ENCODE results near the gene RWDD4.

The RWDD4 gene

DNA sequence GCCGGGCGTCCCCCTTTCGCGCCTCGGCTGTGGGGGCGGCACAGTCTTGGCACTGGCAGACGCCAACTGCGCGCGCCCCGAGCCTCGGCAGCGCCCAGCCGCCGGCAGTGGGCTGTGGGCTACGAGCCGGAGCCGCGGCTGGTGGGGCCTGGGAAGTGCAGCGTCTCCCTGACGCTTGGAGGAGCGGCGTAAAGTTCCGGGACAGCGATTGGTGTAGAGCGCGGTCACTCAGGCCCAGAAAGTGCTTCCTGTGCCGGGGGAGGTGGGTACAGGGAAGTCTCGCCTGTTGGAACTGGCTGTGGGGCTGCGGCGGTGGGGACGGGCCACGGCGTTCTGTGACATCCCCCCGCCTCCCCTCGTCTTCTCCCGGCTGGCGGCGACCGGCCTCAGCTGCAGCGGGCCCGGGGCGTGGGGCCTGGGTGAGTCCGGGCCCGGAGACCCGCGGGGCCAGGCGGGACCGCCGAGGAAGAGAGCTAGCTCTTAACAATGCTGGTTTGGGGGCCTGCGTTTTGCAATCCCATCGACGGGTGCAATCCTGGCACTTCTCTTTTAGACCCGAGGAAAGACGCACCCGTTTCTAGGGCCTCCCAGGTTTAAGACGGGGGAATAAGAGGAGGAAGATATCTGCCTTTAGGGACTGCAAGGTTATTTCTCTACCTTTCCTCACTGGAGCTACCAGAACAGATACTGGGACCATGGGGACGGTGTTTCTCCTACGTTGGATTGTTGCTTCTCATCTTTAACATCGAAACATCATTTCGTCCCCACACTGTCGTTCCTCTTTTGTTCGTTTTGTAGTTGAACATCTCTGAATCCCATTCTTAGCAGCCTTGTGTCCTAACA, at the start of gene RWDD4, which contains the start of gene TRAPPC11:
Gene RWDD4 (minus strand): TSS at position 157 of the 843 bp plus-strand sequence. CDS start 233 bp downstream, outside the sequence.
Gene TRAPPC11 (plus strand): TSS at position 265 of the 843 bp plus-strand sequence. CDS start 4,575 bp downstream, outside the sequence.
- peak; percentile 98 for DNase-seq

DNA sequence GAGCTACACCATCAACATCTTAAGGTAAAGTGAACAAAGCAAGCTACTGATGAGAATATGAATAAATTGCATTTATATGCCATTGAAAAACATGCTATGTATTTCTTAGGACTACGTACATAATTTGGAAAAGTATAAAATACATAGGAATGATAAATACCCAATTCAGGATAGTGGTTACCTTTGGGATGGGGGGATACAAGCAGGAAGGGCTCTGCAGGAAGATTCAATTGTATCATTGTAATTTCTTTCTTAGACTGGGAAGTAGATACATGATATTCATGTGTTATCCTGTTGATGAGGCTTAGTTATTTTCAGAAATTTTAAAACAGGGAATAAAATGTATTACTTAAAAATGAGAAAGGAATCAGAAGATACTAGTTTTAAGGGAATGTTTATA, 43.5 kb upstream of the RWDD4 start:
- no peak for DNase-seq

GRCh38 chr4:183700407-183700806, 41.4 kb upstream of the RWDD4 start:
- DNase-seq = no peak

DNA sequence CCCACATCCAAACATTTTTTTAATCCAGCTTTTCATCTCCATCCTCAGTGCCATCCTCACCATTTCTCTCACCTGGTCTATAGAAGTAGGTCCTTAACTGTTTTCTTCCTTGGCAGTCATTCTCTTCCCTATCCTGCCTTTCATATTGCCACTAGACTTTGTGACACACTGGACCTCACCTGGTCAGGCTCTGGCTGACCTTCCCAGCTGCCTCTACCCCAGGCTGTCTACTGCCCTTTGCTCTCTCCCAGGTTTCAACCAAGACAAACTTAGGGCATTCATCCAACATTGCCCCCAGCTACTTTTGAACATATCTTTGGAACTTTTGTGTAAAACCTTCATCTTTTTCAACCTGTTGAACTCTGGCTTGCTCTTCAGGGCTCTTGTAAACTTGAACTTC, 39.9 kb upstream of the RWDD4 start:
- no peak for DNase-seq

- DNase-seq = no peak
Observed at GRCh38 chr4:183691897-183692296, 32.9 kb upstream of the RWDD4 start.

DNA sequence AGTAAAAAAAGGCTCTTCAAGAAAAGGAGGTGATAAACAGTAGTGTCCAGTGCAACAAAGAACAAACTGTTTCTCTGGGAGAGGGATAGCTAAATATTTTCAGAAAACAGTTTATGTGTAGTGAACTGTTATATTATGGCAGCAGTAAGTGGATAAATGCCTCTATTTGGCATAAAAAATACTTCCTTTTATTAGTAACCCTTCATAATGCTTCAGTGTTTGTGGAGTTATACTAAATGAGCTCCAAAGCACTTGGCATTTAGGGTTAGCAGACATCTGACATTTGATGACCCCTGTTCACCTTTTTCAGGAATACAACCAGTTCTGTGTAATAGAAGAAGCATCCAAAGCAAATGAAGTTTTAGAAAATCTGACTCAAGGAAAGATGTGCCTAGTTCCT, 32.0 kb upstream of the RWDD4 start:
- no peak for DNase-seq

DNA sequence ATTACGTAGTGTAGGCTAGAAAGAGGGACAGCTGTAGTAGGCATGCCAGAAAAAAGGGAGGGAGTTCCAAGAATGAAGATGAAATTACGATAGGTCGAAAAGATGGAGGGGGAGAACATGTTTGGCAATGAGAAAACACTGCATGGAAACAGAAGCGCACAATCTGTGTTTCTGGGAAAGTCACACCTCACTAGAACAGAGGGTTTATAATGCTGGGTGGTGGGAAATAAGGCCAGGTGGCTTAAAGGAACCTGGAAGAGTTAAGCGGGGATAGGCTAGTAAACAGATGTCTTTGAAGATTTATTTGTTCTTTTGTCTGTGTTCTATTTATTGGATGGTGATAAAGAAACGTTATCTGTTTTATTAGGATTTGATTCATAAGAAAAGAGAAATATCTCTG, 29.2 kb upstream of the RWDD4 start:
- DNase-seq = no peak

DNA sequence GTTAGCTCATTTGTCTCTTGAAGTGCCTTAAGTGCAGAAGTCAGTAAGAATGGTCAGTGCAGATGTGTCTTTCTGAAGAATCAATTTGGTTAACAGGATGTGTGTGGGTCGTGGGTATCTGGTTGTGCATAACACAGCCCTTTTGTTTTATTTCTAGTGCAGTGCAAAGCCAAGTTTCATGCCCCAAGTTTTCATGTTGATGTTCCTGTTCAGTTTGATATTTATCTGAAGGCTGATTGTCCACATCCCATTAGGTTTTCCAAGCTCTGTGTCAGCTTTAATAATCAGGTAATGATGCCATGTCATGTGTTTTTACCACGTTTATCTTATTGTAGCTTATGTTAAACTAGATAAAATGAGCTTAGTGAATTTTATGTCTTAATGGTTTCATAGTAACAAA, 27.5 kb upstream of the RWDD4 start:
- DNase-seq = no peak

DNA sequence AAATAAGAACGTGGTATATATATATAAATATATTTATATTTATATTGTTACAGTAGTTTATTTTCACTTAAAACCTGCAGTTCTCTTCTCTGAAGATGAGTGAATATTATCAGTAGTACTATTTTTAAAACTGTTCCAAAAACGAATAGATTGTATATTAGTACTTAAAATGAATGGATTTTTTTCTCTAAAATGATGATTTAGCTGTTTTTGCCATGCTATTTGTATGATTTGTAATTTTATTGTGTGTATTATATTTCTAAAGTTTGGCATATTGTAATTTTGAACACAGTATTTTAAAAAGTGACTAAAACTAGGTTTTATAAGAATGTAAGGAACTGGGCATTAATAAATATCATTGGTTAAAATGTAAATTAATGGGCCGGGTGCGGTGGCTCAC, 22.1 kb upstream of the RWDD4 start:
- DNase-seq = no peak

GRCh38 chr4:183675625-183676024, 16.6 kb upstream of the RWDD4 start:
- DNase-seq = no peak

DNA sequence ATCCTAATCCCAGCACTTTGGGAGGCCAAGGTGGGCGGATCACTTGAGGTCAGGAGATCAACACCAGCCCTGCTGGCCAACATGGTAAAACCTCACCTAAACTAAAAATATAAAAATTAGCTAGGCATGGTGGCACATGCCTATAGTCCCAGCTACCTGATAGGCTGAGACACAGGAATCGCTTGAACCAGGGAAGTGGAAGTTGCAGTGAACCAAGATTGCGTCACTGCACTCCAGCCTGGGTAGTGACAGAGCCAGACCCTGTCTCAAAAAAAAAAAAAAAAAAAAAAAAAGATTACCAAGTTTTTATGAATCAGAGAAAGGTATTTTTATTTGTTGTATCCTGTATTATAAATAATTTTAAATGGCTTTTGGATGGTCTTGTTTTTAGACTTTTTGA, 15.2 kb upstream of the RWDD4 start:
- no peak for DNase-seq

DNA sequence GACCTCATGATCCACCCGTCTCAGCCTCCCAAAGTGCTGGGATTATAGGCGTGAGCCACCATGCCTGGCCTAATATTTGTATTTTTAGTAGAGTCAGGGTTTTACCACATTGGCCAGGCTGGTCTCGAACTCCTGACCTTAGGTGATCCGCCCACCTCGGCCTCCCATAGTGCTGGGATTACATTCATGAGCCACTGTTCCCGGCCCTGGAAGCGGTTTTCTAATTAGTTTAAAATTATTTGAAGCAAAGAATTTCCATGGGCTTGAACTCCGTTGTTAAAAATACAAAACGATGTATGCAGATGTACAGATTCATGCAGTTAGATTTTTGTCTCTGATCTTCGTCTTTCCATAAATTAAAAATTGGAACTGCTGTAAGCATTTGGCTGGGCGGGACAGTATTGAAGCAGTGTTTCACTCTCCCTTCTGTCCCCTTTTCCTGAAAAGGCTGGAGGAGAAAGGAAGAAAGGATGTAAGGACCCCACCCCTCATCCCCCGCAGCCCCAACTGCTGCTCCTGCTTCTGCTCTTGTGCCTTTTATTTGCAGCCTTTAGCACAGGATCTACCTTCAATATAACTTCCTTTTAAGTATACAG, 12.1 kb upstream of the RWDD4 start:
- no peak for DNase-seq

DNA sequence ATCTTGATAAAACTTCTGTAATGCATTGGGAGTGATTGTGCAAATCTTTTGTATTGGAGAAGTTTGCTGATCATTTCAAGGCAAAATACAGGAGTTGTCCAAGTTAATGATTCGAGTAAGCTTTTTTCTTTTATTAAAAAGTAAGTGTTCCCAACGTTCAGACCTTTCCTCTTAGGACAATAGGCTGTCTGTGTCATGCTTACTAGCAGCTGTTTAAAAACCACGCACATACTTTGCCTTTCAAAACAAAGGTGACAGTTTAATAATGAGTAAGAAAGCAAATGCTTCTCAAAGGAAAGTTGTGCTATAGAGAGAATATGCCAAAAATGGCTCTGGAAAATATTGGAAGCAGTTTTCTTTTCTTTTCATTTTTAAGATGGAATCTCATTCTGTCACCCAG, 11.3 kb upstream of the RWDD4 start:
- no peak for DNase-seq

DNA sequence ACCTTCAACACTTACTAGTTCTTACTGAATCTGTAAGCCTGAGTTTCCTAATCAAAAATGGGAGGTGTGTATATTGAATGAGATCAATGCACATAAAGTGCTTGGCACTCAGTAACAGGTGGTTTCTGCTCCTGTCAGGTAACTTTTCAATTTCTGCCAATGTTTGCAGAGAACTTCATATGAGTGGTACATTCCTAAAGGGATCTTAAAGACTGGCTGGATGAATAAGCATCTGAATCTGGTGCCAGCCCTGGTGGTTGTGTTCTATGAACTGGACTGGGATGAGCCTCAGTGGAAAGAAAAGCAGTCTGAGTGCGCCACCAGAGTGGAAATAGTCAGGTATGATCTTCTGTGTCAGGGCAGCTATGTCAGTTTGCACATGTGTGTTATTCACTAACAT, 7.1 kb upstream of the RWDD4 start:
- DNase-seq = no peak

- DNase-seq = no peak
Observed at GRCh38 chr4:183659872-183660242, 872 bp upstream of the RWDD4 start.

DNA sequence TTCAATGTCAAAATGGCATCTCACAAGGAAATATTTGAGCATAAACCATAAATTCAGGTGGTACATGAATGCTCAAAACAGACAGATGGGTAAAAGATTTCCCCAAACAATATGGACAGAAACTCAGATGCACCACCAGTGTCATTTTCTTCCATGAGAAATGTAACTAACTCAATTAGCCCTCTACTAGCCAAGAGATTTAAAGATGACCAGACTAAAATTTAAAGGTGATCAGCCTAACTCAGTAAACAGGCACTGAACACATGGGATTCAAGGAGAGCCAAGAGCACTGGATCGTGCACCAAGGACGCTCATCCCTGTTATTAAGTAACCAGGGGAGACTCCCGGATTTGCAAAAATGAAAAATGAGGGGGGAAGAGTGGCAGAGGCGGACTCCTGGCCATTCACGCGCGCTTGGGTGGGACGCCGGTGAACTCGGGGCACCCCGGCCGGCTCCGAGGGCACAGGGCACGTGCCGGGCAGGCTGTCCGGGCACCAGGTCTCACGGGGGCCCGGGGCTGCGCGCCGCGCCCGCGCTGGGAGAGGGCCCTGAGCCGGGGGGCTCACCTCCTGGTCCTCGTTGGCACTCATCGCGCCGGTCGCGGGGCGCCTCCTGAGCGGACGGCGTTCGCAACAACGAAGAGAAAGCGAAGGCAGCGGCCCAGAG, 490 bp downstream of the RWDD4 start:
- DNase-seq = no peak

DNA sequence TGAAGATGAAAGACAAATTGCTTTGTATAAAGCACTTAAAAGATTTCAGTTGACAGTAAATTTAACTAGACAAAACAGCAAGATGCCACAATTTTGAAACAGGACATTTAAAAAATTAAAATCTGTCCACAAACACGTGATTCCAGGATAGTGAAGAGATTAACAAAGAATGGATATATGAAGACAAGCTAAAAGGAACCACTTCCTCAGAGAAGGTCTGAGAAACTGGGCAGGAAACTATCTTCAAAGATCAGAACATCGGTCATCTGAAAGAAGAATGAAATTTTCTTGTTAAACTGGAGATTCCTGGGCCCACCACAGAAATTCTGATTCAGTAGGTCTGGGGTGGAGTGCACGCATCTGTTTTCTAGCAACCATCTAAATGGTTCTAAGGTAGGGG, 1.4 kb downstream of the RWDD4 start:
- DNase-seq = no peak

DNA sequence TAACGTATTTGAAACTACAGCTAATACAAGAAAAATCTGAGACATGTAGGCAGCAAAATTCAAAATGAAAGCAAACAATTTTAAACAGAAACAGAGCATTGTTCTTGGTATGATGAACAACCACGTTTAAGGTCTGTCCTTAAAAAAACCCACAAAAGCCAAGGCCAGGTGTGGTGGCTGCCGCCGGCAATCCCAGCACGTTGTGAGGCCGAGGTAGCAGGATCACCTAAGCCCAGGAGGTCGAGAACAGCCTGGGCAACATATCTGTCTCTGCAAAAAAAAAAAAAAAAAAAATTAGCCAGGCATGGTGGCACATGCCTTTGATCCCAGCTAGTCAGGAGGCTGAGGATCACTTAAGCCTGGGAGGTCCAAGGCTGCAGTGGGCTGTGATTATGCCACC, 13.7 kb downstream of the RWDD4 start:
- no peak for DNase-seq

GRCh38 chr4:183639291-183639690, 19.7 kb downstream of the RWDD4 start:
- DNase-seq = peak; percentile 8

DNA sequence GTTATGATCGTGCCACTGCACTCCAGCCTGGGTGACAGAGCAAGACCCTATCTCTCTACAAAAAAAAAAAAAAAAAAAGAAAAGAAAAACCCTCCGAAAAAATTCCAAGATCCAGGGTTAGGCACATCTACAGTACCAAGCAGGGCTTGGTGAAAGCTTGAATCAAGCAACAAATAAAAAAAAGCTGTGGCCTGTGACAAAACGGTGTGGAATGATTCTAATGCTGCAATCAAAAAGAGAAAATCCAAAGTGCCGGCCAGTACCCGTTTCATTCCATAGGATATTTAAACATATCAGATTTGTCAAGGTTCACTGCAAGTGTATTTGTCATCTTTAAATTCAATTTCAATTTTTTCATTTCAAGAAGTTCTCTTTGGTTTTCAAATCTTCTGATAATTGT, 20.5 kb downstream of the RWDD4 start:
- DNase-seq = no peak

DNA sequence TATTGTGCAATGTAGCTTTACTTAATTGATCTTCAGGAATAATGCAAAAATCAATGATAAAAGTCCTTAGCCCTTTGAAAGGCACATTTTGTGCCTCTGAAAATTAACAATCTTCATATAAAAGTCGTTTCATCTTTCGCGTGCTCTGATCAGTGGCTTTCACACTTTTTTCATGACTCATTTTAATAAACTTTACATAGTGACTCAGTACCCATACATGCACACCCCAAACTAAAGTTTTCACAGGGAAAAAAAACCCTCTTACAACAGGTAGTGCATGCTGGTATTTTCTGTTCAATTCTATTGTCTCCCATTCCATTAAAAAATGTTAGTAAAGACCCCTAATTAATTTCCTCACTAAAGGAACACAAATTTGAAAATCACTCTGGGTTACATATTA, 21.5 kb downstream of the RWDD4 start:
- DNase-seq = peak; percentile 8

DNA sequence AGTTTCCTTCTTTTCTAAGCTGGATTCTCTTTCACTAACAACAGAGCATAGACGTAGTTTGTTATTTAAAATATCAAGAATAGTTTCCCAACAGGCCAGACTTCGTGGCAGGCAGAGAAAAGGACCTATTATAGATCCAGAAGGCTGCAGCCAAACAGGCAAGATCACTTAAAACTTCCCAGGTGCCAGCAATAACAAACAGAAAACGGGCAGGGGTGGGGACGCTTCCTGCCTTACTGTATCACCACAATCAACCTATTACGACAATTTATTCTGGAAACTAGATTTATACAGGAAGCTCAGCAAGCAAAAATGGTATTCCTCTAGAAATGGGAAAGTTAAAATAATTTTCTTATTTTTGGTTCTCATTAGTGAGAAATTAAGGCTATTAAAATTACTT, 22.1 kb downstream of the RWDD4 start:
- no peak for DNase-seq

DNA sequence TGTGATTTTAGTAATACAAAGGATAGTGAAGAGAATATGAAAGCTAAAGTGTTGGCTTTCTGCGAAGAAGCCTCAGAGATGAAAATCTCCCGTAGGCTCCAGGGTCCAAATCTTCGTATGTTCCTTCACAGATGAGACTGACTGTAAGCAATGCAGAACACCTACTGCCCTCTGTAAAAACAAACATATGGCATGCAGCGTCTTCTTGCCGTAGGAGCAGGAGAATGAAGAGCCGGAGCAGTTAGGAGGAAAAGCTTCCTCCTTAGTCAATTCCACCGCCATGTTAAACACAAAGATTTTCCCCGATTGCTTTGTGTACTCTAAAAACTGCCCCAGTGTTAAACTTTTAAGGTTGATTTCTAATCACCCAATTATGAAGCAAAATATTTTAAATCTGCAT, 22.5 kb downstream of the RWDD4 start:
- DNase-seq = no peak

GRCh38 chr4:183635741-183636140, 23.2 kb downstream of the RWDD4 start:
- DNase-seq = no peak
